SU-DHL-6 (cell line): ENCODE results near the gene TFPT.
"Not testable (repeated sequence)": the region's sequence is repeated elsewhere in the genome, so short reads cannot be mapped to it uniquely, and the experiment has no call there.

Experiments
- EZH2phosphoT487 ChIP-seq: fragments of 200-600 bp; sonication (generic), shearing (Covaris generic); conservative IDR thresholded peaks from 2 replicates; pipeline ENCODE4 v1.6.1; 2018; ENCODE audit warnings: mild to moderate bottlenecking, antibody characterized with exemption, low read length, moderate library complexity, mixed read lengths
- TF ChIP-seq, protein P1 (sequence below): fragments of 200-600 bp; sonication (generic); IDR thresholded peaks from one replicate; pipeline ENCODE4 v1.5.1; 2017; ENCODE audit warnings: antibody characterized with exemption, mild to moderate bottlenecking, low read length, moderate library complexity; ENCODE audit not compliant: insufficient read depth, poor library complexity, severe bottlenecking

- TF ChIP-seq, protein P1, sequence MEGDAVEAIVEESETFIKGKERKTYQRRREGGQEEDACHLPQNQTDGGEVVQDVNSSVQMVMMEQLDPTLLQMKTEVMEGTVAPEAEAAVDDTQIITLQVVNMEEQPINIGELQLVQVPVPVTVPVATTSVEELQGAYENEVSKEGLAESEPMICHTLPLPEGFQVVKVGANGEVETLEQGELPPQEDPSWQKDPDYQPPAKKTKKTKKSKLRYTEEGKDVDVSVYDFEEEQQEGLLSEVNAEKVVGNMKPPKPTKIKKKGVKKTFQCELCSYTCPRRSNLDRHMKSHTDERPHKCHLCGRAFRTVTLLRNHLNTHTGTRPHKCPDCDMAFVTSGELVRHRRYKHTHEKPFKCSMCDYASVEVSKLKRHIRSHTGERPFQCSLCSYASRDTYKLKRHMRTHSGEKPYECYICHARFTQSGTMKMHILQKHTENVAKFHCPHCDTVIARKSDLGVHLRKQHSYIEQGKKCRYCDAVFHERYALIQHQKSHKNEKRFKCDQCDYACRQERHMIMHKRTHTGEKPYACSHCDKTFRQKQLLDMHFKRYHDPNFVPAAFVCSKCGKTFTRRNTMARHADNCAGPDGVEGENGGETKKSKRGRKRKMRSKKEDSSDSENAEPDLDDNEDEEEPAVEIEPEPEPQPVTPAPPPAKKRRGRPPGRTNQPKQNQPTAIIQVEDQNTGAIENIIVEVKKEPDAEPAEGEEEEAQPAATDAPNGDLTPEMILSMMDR, result not testable (repeated sequence)
- TF ChIP-seq EZH2phosphoT487, result not testable (repeated sequence)
Observed at GRCh38 chr19:54099903-54100255, 15.6 kb downstream of the TFPT start.
